Measurements from ENCODE around the gene CSNK1A1. TPM values are rescaled to one million over a fixed set of nuclear protein-coding genes. Genes with fewer than 3 reads are reported as not detected.

Gene CSNK1A1
- total RNA-seq, 1 donor from 2014 or later, result 133 TPM

- ATAC-seq (ENCODE audit: low read depth) (no peak), DNase-seq (no peak)
- H3K36me3 Mint-ChIP-seq (ENCODE audit: low read depth), result peaks cover 40% of the 10 kb centered on the region
- peak overlapping the region; percentile 96 for H3K27ac Mint-ChIP-seq
- intact Hi-C loops (cut with micrococcal nuclease), result loop anchor here (5.0 kb wide), 1 partner anchor 1745 kb away; no protein-coding TSS in a partner anchor
- CTCF ChIA-PET, result interaction anchor here (1.0 to 1.6 kb wide), 2 partner anchors 11 to 112 kb away, joined by 3 to 4 read pairs; no protein-coding TSS in a partner anchor
- peak overlapping the region; percentile 92 for H3K4me3 Mint-ChIP-seq
- H3K4me1 Mint-ChIP-seq, result peaks cover 29% of the 10 kb centered on the region
- H3K9me3 Mint-ChIP-seq, result no peaks in the 10 kb centered on the region
- TF ChIP-seq CTCF (IDR thresholded peaks at IDR 0.05), result no peak
- POLR2A ChIA-PET, result interaction anchor here (0.9 to 3.5 kb wide), 10 partner anchors 9 to 1207 kb away, joined by 3 to 29 read pairs (median 6); partner anchors contain the start of genes ARHGEF37, DCTN4, GRPEL2 and HMGXB3
- H3K27me3 Mint-ChIP-seq, result no peaks in the 10 kb centered on the region
These were observed 827 bp upstream of the CSNK1A1 start for GRCh38 chr5:149552038-149552494.

- DNase-seq (no peak), ATAC-seq (ENCODE audit: low read depth) (peak; percentile 8)
- Mint-ChIP-seq H3K4me1 (peaks cover 36% of the 10 kb centered on the region), H3K36me3 (ENCODE audit: low read depth) (peaks cover 54% of the 10 kb centered on the region), H3K9me3 (no peaks in the 10 kb centered on the region), H3K27ac (peak overlapping the region; percentile 96), H3K27me3 (no peaks in the 10 kb centered on the region), H3K4me3 (peak overlapping the region; percentile 92)
- POLR2A ChIA-PET, result interaction anchor here (0.6 to 3.5 kb wide), 19 partner anchors 8 to 1895 kb away, joined by 3 to 29 read pairs (median 4); partner anchors contain the start of genes ARHGEF37, DCTN4, GRPEL2 and HMGXB3
- TF ChIP-seq CTCF (IDR thresholded peaks at IDR 0.05), result no peak
- intact Hi-C loops (cut with micrococcal nuclease), result loop anchor here (1.0 to 5.0 kb wide), 8 partner anchors 108 to 1743 kb away; partner anchors contain the start of genes FBXO38, GRPEL2, HMGXB3 and SLC26A2
- CTCF ChIA-PET, result interaction anchor here (1.6 kb wide), 1 partner anchor 111 kb away, joined by 4 read pairs; no protein-coding TSS in a partner anchor
These were observed 529 bp downstream of the CSNK1A1 start for GRCh38 chr5:149550594-149551226.

- DNase-seq (no peak), ATAC-seq (ENCODE audit: low read depth) (no peak)
- Mint-ChIP-seq H3K4me1 (peaks cover 38% of the 10 kb centered on the region), H3K27ac (peak overlapping the region; percentile 96), H3K36me3 (ENCODE audit: low read depth) (peaks cover 58% of the 10 kb centered on the region), H3K27me3 (no peaks in the 10 kb centered on the region), H3K4me3 (peak overlapping the region; percentile 92), H3K9me3 (no peaks in the 10 kb centered on the region)
- intact Hi-C loops (cut with micrococcal nuclease), result loop anchor here (5.0 kb wide), 1 partner anchor 1743 kb away; no protein-coding TSS in a partner anchor
- TF ChIP-seq CTCF (IDR thresholded peaks at IDR 0.05), result no peak
- POLR2A ChIA-PET, result interaction anchor here (0.6 to 3.5 kb wide), 12 partner anchors 9 to 1895 kb away, joined by 3 to 29 read pairs (median 4); partner anchors contain the start of genes GRPEL2, HMGXB3, PCYOX1L and PPARGC1B
- CTCF ChIA-PET, result interaction anchor here (1.1 to 1.6 kb wide), 2 partner anchors 111 to 116 kb away, joined by 3 to 4 read pairs; no protein-coding TSS in a partner anchor
These were observed 1.0 kb downstream of the CSNK1A1 start for GRCh38 chr5:149550268-149550583.

- Mint-ChIP-seq H3K4me1 (peaks cover 42% of the 10 kb centered on the region), H3K27me3 (no peaks in the 10 kb centered on the region), H3K27ac (peak overlapping the region; percentile 96), H3K9me3 (no peaks in the 10 kb centered on the region), H3K4me3 (peak overlapping the region; percentile 92), H3K36me3 (ENCODE audit: low read depth) (peaks cover 64% of the 10 kb centered on the region)
- intact Hi-C loops (cut with micrococcal nuclease), result loop anchor here (5.0 to 10.0 kb wide), 2 partner anchors 55 to 1742 kb away; no protein-coding TSS in a partner anchor
- ATAC-seq (ENCODE audit: low read depth) (peak; percentile 19), DNase-seq (peak; percentile 34)
- no peak for TF ChIP-seq CTCF (IDR thresholded peaks at IDR 0.05)
- ChIA-PET CTCF (interaction anchor here (1.1 kb wide), 1 partner anchor 116 kb away, joined by 3 read pairs; no protein-coding TSS in a partner anchor), POLR2A (interaction anchor here (0.6 to 3.5 kb wide), 9 partner anchors 9 to 451 kb away, joined by 3 to 29 read pairs (median 4); partner anchors contain the start of genes GRPEL2, HMGXB3, PCYOX1L and PPARGC1B)
These were observed 1.6 kb downstream of the CSNK1A1 start for GRCh38 chr5:149549461-149550267.
